Fibroblast of skin of left biceps (primary cell): ENCODE data around the gene WDR48.

Experiments
- DNase-seq, 2 experiments: peaks; one replicate each; pipeline ENCODE4 v3.0.0-alpha.2; 2013; ENCODE audit warnings: low read depth in 2 of 2

WDR48 gene

DNA sequence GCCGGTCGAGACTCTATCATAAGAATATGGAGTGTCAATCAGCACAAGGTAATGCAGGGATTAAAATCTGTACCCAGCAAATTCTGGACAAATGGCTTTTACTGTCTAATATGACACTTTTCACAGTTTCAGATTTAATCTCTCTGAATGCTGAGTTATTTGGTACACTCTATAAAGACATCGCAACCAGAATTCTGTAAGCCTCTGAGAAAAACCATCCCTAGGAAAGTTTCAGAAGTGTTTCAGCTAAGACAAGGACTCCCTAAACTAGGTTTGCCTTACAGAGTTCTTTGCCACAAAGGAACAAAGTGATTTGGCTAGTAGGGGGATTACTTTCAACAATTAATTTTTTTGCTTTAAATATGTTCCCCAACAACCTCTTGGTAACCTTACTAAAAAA lies 11.3 kb downstream of the WDR48 start:
- DNase-seq = no peak

DNA sequence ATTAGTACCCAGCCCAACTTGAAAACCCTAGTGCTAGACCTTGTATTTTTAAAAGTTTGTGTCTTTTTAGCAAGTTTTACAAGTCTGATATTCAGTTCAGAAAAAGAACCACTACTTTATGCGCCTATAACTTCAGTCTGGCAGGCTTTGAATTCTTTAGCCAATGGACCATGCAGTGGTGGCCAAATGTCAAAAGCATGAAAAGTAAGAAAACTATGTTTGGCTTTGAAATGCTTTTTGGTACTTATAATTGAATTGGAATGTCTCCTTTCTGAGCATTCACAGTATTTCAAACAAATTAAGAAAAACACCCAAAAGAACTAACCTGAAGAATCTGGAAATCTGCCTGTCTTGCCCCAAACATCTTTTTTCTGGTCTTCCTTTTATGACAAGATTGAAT lies 12.8 kb downstream of the WDR48 start:
- peak; percentile 14 to 17 for DNase-seq

DNA sequence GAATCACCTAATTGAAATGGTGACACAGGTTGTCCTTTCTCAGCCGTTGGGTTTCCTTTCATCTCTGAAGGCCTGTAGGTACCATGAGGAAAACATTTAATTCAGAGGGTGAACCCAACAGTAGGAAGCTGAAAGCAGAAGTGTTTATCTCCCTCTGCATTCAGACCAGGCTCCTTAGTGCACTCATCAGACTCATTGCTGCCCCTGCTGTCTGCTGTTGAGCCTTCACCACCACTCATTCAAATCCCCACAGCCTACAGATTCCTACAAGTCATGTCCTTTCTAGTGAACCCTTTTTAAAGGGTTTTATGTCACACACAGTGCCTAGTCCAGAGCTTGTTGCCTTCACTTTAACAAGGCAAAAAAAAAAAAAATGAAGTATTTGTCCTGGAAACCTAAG lies 13.4 kb downstream of the WDR48 start:
- DNase-seq = no peak

DNA sequence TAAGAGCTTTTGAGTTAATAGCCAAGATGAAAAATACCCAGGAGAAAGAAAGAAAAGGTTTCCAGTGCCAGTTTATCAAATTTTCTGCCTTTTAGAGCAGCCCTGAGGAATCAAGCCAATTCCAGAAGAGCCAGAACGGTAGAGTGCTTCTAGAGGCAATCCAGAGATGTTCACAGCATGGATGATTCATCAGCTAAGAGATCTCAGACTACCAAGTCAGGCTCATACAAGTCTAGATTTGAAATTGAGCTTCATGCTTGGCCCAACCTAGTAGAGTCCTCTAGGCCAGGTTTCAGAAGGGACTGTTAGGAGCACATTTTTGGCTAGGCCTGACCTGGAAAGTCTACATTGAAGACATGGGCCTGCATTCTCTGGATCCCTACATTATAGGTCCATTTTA lies 15.5 kb downstream of the WDR48 start:
- no peak for DNase-seq

DNA sequence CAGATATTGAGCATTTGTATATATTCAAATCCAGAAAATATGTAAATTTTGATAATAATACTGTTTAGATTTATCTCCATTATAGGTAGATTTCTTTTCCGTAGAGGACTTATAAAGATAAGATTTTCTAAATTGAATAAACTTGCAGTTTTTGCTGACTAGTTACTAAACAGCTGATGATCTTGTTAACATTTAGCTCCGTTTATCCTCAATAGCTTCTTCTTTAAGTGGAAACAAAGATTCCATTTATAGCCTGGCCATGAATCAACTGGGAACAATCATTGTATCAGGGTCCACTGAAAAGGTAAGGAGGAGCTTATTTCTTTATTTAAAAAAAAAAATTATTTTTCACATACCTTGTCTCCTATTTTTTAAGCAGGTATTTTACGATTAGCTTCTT lies 16.7 kb downstream of the WDR48 start:
- no peak for DNase-seq

DNA sequence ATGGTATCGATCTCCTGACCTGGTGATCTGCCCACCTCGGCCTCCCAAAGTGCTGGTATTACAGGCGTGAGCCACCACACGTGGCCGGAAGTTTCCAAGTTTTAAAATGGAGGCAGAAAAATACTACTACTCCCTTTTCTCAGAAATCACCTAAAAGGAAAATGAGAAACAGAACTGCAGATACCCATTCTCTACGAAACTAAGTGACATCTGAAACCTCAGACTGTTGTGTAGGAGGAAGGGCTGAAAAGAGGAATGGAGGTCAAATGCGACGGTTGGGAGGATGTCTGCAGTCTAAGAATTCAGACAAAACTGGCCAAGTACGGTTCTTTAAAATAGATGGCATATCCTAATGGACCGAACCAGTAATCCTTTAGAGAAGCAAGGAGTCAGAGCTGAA lies 24.1 kb downstream of the WDR48 start:
- DNase-seq = no peak

DNA sequence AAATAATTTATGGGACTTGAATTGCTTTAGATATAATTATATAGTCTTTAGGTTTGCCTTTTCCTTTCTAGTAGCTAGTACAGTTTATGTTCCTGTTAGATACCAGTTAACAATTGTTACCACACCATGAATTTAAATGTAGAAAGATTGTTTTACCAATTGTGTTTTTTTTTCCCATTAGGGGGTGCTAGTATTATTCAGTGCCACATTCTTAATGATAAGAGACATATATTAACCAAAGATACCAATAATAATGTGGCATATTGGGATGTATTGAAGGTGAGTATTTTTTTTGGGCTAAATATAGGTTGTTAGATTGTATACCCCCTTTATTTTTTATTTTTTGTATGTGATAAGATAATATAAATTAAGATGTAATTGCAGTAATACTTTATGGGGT lies 27.7 kb downstream of the WDR48 start:
- no peak for DNase-seq

DNA sequence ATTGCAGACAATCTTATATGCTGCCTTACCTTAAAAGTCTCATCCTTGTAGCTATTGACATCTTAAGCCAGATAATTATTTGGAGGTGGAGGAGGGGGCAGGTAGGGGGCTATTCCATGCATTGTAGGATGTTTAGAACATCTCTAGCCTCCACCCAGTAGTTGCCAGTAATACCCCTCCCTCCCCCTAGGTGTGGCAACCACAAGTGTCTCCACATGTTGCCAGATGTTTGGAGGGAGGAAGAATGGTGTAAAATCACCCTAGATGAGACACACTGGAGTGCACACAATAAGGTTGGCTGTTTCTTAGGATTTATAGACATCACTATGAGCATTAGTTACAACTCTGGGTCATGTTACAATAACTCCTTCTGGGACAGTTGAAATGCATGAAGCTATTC lies 28.2 kb downstream of the WDR48 start:
- DNase-seq = no peak

DNA sequence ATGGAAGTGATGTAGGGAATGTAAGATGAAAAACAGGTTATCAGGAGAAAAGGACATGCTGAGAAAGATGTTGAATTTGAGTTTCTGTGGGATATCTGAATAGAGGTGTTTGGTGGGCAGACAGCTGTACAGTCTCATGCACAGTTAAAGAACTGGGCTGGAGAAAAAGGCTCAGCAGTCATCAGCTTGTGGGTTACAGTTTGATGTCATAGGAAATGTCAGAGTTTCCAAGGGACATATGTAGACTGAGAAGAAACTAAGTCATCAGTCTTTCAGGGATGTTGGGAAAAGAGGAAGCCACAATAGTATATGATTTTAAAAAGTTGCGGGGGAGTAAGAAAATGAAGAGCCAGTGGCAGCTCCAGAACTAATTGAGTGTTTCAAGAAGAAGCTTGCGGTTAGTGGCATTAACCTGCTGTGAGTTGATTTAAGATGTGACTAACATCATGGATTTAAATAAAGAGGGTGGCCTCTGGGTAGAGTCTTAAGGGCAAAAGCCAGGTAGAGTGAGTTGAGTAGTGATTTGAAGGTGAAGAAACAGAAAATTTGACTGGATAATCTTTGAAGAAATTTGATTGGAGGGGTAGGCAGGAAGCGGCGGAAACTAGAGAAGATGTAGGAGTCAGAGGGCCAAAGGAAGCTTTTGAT lies 31.0 kb downstream of the WDR48 start:
- no peak for DNase-seq

DNA sequence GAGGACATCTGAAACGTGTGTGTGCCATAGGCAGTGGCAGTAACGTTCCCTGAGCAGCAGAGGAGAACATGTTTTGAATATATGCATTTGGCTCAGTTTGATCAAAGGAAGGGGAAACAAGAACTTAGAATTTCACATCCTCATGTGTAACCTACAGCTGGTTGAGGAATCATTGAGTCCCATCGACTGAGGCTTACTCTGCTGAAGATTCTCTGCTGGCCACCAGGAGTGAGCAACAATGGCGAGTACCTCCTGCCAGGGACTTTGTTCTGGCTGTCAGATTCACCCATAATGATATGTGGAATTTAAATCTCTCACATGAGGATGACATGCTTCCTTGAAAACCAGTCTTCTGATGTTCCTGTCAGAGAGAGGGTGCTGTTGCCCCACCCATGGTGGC lies 34.3 kb downstream of the WDR48 start:
- DNase-seq = no peak

DNA sequence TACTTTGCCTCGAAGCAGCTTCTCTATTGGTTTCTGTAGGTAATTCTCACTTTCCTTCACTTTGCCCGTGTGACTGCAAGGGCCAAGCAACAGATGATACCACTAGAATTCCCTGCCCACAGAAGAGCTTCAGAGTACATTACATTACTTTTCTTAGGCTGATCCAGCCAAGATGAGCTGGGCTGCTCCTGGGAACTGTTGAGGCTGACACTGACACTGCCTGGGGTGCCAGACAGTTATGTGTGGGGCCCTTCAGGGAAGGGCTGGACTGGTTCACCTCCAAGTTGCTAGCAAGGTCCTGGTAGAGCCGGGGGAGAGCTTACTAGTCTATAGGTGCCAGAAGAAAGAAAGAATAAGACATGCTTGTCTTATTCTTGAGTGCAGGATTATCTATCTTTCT lies 36.6 kb downstream of the WDR48 start:
- DNase-seq = no peak

DNA sequence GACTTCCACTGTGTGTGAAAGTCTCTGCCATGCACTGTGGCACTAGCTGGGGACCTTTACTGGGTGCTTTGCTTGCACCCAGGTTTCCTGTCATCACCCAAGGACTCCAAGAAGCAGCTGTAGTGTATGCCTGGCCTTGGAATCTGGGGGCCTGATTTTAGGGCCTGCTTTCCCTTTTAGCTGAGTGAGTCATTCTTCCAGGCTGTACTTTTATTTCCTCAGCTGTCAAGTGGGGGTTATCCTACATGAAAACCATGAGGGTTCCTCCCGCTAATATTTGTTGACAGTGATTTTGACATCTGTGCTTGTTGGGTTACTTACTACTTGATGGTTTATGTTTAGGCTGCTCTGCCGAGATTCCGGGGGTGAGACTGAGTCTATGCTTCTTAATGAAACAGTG lies 37.1 kb downstream of the WDR48 start:
- DNase-seq = no peak

DNA sequence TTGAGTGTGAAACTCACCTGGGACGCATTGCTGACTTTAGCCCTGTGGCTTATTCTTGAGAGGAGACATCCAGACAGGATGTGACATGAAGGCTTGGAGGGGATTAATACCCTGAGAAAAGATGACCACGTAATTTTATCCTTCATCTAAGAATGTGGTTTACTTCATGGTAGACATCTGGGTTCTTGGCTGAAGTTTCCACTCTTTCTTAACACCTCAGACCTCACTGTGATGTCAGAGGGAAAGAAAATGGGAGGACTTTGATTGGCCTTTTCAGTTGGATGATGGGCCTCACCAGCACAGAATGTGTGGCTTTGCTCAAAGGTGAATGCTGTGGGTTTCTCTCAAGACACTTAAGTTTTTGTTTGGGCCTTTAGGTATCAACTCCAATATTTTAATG lies 39.1 kb downstream of the WDR48 start:
- no peak for DNase-seq

DNA sequence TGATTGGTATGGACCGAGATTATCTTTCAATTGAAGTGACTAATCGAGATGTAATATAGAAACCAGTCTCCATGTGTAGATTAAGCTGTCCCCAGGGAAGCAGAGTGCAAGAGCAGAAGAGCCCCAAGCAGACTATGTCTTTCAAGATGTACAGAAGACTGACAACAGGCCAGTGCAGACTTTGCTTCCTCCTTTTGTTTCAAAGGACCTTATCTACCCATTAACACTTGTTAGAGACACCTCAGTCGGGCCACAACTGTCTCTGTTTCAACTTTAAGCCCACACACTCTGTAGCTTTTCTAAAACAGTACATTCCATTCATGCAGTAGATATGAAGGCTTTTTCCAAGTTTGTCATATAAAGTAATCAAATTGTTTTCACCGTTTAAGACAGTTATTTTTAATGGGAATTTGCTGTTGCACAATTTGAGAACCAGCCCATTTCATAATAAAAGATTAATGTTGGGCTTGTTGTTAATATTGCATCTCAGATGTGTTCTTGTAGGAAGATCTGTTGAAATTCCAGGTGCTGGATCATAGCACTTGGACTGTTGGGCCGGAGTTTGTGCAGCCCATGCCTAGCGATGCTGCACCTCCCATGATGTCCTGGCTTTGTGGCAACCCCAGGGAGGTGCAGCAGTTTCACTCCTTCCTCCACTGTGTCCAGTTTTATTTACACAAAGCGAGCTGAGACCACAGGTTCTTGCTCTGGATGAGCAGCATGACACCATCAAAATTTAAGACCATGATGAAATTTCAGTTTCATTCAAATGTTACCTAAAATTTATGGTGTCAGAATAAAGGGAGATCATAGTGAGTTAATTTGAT lies 43.2 kb downstream of the WDR48 start:
- DNase-seq = no peak

DNA sequence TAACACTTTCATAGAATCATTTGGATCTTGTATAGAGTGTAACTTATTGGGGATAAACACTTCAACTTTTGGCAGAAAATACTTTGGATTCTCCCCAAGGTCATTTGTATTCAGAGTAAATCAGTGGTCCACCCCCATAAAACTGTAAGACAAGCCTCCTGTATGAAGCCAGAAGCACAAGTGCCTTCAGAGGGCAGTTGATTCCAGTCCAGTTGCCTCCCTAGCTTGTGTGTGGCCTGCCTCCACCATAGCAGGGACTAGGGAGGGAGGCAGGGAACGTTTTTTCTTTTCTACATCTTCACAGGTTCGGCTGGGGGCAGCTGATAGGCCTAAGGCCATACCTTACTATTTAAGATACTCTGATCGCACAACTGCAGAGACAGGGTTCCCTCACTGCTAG lies 44.0 kb downstream of the WDR48 start:
- DNase-seq = no peak

DNA sequence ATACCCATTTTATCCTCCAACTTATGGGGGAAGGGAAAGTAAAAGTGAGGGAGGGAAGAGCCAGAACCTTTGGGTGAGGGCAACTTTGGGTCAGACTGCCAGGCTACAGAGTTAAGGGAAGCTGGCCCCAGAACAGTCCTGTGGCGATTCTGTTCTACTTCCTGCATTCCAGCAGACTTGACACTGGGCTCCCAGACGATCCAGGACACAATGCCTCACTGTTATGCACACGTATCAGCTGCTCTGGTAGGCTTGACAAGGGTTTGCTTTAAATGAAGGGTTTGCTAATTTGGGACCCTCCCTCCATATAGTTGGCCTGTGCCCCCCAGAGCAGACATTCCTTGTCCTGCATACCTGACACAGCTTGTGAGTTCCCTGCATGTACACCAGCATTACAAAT lies 45.0 kb downstream of the WDR48 start:
- DNase-seq = no peak

DNA sequence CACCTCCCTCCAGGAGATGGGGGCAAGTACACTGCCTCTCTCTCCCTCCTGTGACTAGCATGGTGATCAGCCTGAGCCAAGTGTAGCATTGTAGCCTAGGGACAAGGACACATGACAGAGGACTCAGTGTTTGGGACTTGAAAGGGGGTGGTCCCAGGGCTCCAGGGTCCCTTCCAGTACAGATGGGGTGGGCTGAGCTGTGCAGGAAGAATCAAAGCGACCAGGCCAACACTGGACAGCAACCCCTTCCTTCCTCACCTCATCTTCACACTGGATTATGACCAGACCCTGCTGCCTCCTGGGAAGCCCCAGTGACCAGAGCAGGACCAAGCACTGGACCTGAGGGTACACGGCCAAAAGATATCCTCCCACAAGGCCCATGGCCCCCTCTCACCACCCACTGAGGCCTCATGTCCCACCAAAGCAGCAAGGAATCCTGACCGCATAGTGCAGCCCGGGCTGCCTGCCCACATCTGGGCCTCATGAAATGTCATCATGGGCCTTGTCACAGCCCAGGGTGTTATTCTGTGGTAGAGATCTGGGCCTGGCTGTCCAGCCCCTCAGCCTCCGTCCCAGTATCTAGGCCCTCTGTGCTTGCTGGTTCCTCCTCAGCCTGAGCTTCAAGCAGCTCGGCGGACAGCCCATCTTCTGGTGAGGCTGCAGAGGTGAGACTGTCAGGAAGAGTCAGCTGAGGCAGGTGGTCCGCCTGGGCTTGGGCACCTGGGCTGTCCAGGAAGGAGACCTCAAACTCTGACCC lies 46.1 kb downstream of the WDR48 start:
- DNase-seq = no peak

DNA sequence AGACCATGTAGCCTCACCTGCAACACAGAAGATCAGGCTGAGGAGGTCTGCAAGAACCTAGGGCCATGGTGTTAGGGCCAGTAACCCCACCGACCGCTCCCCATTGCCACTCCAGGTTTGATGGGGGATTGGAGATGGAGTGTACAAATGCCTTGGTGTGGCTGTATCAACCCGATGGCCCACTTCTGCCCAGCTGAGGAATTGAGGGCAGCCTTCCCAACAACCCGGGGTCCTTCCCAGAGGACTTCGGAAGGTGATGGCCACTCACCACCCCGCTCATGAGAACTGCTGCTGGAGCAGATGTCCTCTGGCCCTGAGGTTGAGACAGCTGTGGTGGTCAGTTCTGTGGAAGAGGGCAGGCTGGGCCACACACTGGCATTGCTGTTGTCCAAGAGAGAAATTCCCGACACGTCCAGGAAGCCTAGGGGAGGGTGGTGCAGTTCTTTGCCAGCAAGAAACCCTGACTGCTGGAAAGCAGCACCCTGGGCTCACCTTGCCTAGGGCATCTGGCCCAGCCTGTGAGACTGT lies 46.7 kb downstream of the WDR48 start:
- no peak for DNase-seq

DNA sequence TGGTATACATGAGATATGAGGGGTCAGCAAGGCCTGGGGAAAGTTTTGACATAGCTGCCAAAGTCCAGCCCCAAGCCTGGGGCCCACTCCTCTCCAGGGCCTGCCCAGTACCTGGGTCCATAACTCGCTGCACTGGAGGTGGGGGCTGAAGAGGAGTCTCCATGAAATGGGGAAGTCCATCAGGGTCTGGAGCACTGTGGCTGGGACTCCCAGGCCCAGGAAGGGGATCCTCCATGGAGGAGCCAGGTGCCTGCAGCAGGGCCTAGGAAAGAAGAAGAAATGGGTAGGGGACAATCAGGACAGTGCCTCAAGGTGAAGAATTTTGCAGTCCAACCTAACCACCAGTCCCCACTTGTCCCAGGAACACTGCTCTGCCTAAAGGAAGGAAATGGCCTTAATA lies 47.4 kb downstream of the WDR48 start:
- no peak for DNase-seq

DNA sequence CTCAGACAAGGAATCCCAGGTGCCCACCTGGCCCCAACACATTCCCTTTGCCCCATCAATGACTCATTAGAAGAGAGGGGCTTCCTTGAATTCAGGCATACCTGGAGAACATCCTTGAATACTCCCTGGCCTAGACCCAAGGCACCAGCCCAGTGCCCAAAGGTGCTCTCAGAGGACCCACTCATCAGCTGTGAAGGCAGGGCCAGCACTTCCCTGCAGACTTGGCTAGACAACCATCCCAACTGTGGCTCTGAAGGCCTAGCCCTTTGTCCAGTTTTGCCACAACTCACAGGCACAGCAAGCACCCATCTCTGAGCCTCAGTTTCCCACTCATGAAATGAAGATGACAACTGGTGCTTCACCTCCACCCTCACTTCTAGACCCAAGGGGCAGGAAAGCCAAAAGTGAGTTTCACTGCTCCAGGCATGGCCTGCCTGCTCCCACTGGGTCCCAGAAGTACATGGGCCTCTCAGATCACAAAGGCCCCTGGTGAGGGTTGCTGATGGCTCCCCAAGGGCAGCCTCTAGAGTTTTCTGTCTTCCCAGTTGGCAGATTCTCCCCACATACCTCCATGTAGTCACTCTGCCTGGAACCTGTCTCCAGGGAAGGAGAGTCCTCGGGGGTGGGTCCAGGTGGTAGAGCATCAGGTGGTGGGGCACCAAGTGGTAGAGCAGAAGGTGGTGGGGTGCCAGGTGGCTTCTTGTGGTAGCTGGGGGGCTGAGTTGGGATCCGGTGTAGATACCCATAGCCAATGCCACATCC lies 48.1 kb downstream of the WDR48 start:
- no peak for DNase-seq

DNA sequence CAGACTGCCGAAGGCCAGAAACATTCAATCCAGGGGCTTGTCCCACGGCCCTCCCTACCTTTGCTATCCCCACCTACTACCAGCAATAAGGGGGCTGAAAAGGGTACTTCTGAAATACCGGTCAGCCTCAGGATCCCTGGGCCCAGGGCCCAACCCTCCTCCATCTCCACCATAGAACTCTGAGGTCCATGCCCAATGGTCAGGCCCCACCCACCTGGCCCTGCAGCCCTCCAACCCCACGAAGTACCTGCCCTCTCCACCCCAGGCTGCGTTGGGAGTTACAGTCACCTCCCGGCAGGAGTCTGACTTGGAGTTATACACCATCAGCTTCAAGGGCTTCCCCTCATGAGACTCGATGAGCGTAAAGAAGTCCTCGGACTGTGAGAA lies 48.7 kb downstream of the WDR48 start:
- no peak for DNase-seq
